RWPE2 (cell line): ENCODE data around the gene IGFBP7.

Experiments used
- ATAC-seq: fragments of 200-7000 bp; cut with Tn5 transposase; 3 replicates; pipeline ENCODE4 v1.9.1; 2021; ENCODE audit warnings: low read depth
- DNase-seq: peaks from one replicate; pipeline ENCODE4 v3.0.0-alpha.2; 2020; ENCODE audit warnings: low spot score
- H3K27ac ChIP-seq: fragments of 450-650 bp; 2 replicates; pipeline ENCODE4 v1.5.1; 2017; ENCODE audit warnings: mild to moderate bottlenecking; ENCODE audit not compliant: poor library complexity, severe bottlenecking
- H3K27me3 ChIP-seq: fragments of 250-450 bp; sonication (Bioruptor Pico); 2 replicates; pipeline ENCODE4 v1.5.1; 2021; ENCODE audit warnings: mild to moderate bottlenecking, moderate library complexity; ENCODE audit not compliant: insufficient read depth, poor library complexity, severe bottlenecking
- H3K36me3 ChIP-seq: fragments of 250-450 bp; sonication (Bioruptor Pico); 2 replicates; pipeline ENCODE4 v1.5.1; 2020; ENCODE audit warnings: low read depth, mild to moderate bottlenecking, moderate library complexity
- H3K4me1 ChIP-seq: fragments of 250-450 bp; sonication (Bioruptor Pico); 2 replicates; pipeline ENCODE4 v1.5.1; 2021; ENCODE audit warnings: mild to moderate bottlenecking, moderate library complexity; ENCODE audit not compliant: insufficient read depth, poor library complexity, severe bottlenecking
- H3K4me3 ChIP-seq: fragments of 250-450 bp; sonication (Bioruptor Pico); 2 replicates; pipeline ENCODE4 v1.5.1; 2021; ENCODE audit warnings: mild to moderate bottlenecking, moderate library complexity; ENCODE audit not compliant: severe bottlenecking
- H3K9me3 ChIP-seq: fragments of 250-450 bp; sonication (Bioruptor Pico); 2 replicates; pipeline ENCODE4 v1.5.1; 2021; ENCODE audit warnings: mild to moderate bottlenecking, moderate library complexity; ENCODE audit not compliant: severe bottlenecking
- CTCF ChIP-seq: fragments of 450-650 bp; IDR thresholded peaks from one replicate; pipeline ENCODE4 v1.5.1; 2017; ENCODE audit warnings: mild to moderate bottlenecking, moderate library complexity; ENCODE audit not compliant: poor library complexity, severe bottlenecking

The IGFBP7 gene

GRCh38 chr4:57132743-57133137 lies 22.6 kb upstream of the IGFBP7 start:
- ATAC-seq (no peak), DNase-seq (no peak)
- Histone ChIP-seq H3K4me1 (peaks cover 12% of the 10 kb centered on the region), H3K9me3 (no peaks in the 10 kb centered on the region), H3K36me3 (no peaks in the 10 kb centered on the region), H3K4me3 (no peak overlapping the region), H3K27ac (no peak overlapping the region), H3K27me3 (no peaks in the 10 kb centered on the region)
- no peak for TF ChIP-seq CTCF

GRCh38 chr4:57131849-57132742 lies 21.9 kb upstream of the IGFBP7 start:
- Histone ChIP-seq H3K27me3 (no peaks in the 10 kb centered on the region), H3K27ac (no peak overlapping the region), H3K36me3 (no peaks in the 10 kb centered on the region), H3K4me3 (no peak overlapping the region), H3K9me3 (no peaks in the 10 kb centered on the region), H3K4me1 (peaks cover 12% of the 10 kb centered on the region)
- no peak for DNase-seq
- ATAC-seq = peak; percentile 36; the same call in 2 of the 3 replicates
- TF ChIP-seq CTCF = no peak

GRCh38 chr4:57129477-57129876 lies 19.3 kb upstream of the IGFBP7 start:
- Histone ChIP-seq H3K36me3 (no peaks in the 10 kb centered on the region), H3K27ac (no peak overlapping the region), H3K27me3 (no peaks in the 10 kb centered on the region), H3K9me3 (no peaks in the 10 kb centered on the region), H3K4me1 (no peaks in the 10 kb centered on the region), H3K4me3 (no peak overlapping the region)
- TF ChIP-seq CTCF = no peak
- no peak for DNase-seq
- ATAC-seq = no peak

GRCh38 chr4:57127361-57127760 lies 17.2 kb upstream of the IGFBP7 start:
- Histone ChIP-seq H3K27me3 (no peaks in the 10 kb centered on the region), H3K4me1 (no peaks in the 10 kb centered on the region), H3K4me3 (no peak overlapping the region), H3K9me3 (no peaks in the 10 kb centered on the region), H3K27ac (no peak overlapping the region), H3K36me3 (no peaks in the 10 kb centered on the region)
- ATAC-seq (no peak), DNase-seq (no peak)
- TF ChIP-seq CTCF = no peak

GRCh38 chr4:57125996-57126395 lies 15.8 kb upstream of the IGFBP7 start:
- Histone ChIP-seq H3K4me3 (no peak overlapping the region), H3K9me3 (no peaks in the 10 kb centered on the region), H3K27ac (no peak overlapping the region), H3K27me3 (no peaks in the 10 kb centered on the region), H3K4me1 (no peaks in the 10 kb centered on the region), H3K36me3 (no peaks in the 10 kb centered on the region)
- TF ChIP-seq CTCF = no peak
- DNase-seq = no peak
- no peak for ATAC-seq
